B cell (primary cell): Measurements from ENCODE around the gene EGLN1. TPM values are rescaled to one million over a fixed set of nuclear protein-coding genes. Genes with fewer than 3 reads are reported as not detected.

Experiments
- ATAC-seq: fragments of 200-7000 bp; cut with Tn5 transposase; one replicate; pipeline ENCODE4 v1.10.0; 2021; ENCODE audit warnings: low read depth, mild to moderate bottlenecking, moderate number of reproducible peaks, moderate library complexity
- CTCF ChIA-PET: fragments of 350-600 bp; sonication (Branson Sonifier 250); formaldehyde crosslinking; loops from one replicate; lab custom pipeline; 2021; ENCODE audit warnings: antibody characterized with exemption, inconsistent platforms; lab: Charles Lee
- POLR2A ChIA-PET: fragments of 350-600 bp; sonication (Branson Sonifier 250); formaldehyde crosslinking; loops from one replicate; lab custom pipeline; 2021; ENCODE audit warnings: antibody characterized with exemption; lab: Charles Lee
- DNase-seq: peaks from one replicate; pipeline ENCODE4 v3.0.0; 2013
- H2AFZ ChIP-seq: 2 replicates; pipeline ENCODE4 v1.6.1; 2012; ENCODE audit warnings: mild to moderate bottlenecking, low read depth, low read length; ENCODE audit not compliant: insufficient read depth, poor library complexity, severe bottlenecking
- H3K27ac ChIP-seq, 2 donors: 1 replicate in 1 of 2; 2 replicates in 1 of 2; pipeline ENCODE4 v1.5.1; 2012 to 2013; ENCODE audit warnings: low read length in 2 of 2, mild to moderate bottlenecking in 2 of 2, moderate library complexity in 1 of 2
- H3K27me3 ChIP-seq, 4 experiments: fragments of 200-600 bp in 1 of 4; sonication (generic) in 1 of 4; replicated peaks in 1 of 4; 1 replicate in 2 of 4; 2 replicates in 2 of 4; pipeline versions ENCODE4 v1.6.1 to v1.7.0; 2013 to 2016; ENCODE audit warnings: low read length in 3 of 4, mild to moderate bottlenecking in 2 of 4, mixed read lengths in 1 of 4, moderate library complexity in 1 of 4; ENCODE audit not compliant: insufficient read depth in 4 of 4, control insufficient read depth in 3 of 4; ENCODE audit errors: control extremely low read depth in 1 of 4
- H3K36me3 ChIP-seq, 2 experiments: replicated peaks in 1 of 2; 1 replicate in 1 of 2; 2 replicates in 1 of 2; pipeline versions ENCODE4 v1.6.1 to v1.7.1; 2013; ENCODE audit warnings: low read length in 1 of 2; ENCODE audit not compliant: insufficient read depth in 2 of 2, control insufficient read depth in 1 of 2; ENCODE audit errors: control extremely low read depth in 1 of 2, extremely low read depth in 1 of 2
- H3K4me1 ChIP-seq, 2 donors: fragments of 200-600 bp in 1 of 2; sonication (generic) in 1 of 2; 1 replicate in 1 of 2; 2 replicates in 1 of 2; pipeline versions ENCODE4 v1.5.1 to v1.6.1; 2013 to 2017; ENCODE audit warnings: low read length in 2 of 2; ENCODE audit not compliant: control insufficient read depth in 2 of 2, insufficient read depth in 2 of 2
- H3K4me2 ChIP-seq: replicated peaks from 2 replicates; pipeline ENCODE3; 2012; ENCODE audit warnings: mild to moderate bottlenecking, low read depth, low read length; ENCODE audit not compliant: poor library complexity, severe bottlenecking
- H3K4me3 ChIP-seq, 5 experiments: fragments of 200-600 bp in 1 of 5; sonication (generic) in 1 of 5; 1 replicate in 3 of 5; 2 replicates in 2 of 5; pipeline versions ENCODE4 v1.5.1 to v1.7.0; 2011 to 2016; ENCODE audit warnings: low read length in 4 of 5, mild to moderate bottlenecking in 4 of 5, low read depth in 2 of 5, control low read depth in 1 of 5, moderate library complexity in 1 of 5; ENCODE audit not compliant: insufficient read depth in 1 of 5; ENCODE audit errors: control extremely low read depth in 1 of 5, extremely low read depth in 1 of 5
- H3K79me2 ChIP-seq: fragments of 200-600 bp; sonication (generic); one replicate; pipeline ENCODE4 v1.6.0; 2016; ENCODE audit warnings: low read length; ENCODE audit not compliant: control insufficient read depth, insufficient read depth
- H3K9ac ChIP-seq: fragments of 200-600 bp; sonication (generic); 2 replicates; pipeline ENCODE4 v1.6.1; 2017; ENCODE audit warnings: mild to moderate bottlenecking, low read length, moderate library complexity
- H3K9me3 ChIP-seq, 3 donors: one replicate each; pipeline versions ENCODE4 v1.6.1 to v1.7.1; 2013; ENCODE audit warnings: low read length in 2 of 3; ENCODE audit not compliant: control insufficient read depth in 2 of 3, insufficient read depth in 1 of 3; ENCODE audit errors: control extremely low read depth in 1 of 3
- H4K20me1 ChIP-seq: 2 replicates; pipeline ENCODE4 v1.6.0; 2012; ENCODE audit warnings: mild to moderate bottlenecking, low read length; ENCODE audit not compliant: insufficient read depth, control insufficient read depth, poor library complexity, severe bottlenecking
- H3K27ac Mint-ChIP-seq: one replicate; pipeline ENCODE4 v1.8.0; 2021; ENCODE audit warnings: mixed read lengths
- H3K27me3 Mint-ChIP-seq: one replicate; pipeline ENCODE4 v1.8.0; 2021; ENCODE audit warnings: mixed read lengths
- H3K4me1 Mint-ChIP-seq: one replicate; pipeline ENCODE4 v1.8.0; 2021; ENCODE audit warnings: mixed read lengths
- H3K4me3 Mint-ChIP-seq: one replicate; pipeline ENCODE4 v1.8.0; 2021; ENCODE audit warnings: mixed read lengths
- H3K9me3 Mint-ChIP-seq: one replicate; pipeline ENCODE4 v1.8.0; 2022; ENCODE audit warnings: mixed read lengths; ENCODE audit not compliant: insufficient read depth
- EZH2 ChIP-seq: IDR thresholded peaks from 2 replicates; pipeline ENCODE4 v1.6.1; 2012; ENCODE audit warnings: borderline replicate concordance, low read depth, mild to moderate bottlenecking, moderate library complexity, low read length; ENCODE audit not compliant: insufficient read depth, poor library complexity, severe bottlenecking
- WGBS: methylation state at CpG from one replicate; pipeline ENCODE4 v1.1.5; 2013; ENCODE audit warnings: missing lambda C conversion rate; ENCODE audit not compliant: insufficient coverage; 5-methylcytosine and 5-hydroxymethylcytosine counted together
- intact Hi-C: fragments of 100-400 bp; cut with micrococcal nuclease; formaldehyde crosslinking; loops from one replicate; pipeline ENCODE4 v1.10.0; 2022
- polyA plus RNA-seq: library from polyadenylated mRNA; depleted of rRNA; stranded (reverse); fragments of >200 nt; gene quantifications from 2 replicates; pipeline ENCODE4 v1.2.3, GENCODE V29; 2012
- total RNA-seq, 2 donors: library from RNA; stranded (reverse); fragments of 120-200 nt in 1 of 2; gene quantifications; 1 replicate in 1 of 2; 2 replicates in 1 of 2; pipeline versions ENCODE4 v1.2.3 to v1.2.4, GENCODE V29; 2013 to 2022
- TF ChIP-seq, protein P1 (sequence below): fragments of 200-600 bp; IDR thresholded peaks from one replicate; pipeline ENCODE4 v1.8.0; 2022; ENCODE audit warnings: antibody characterized with exemption, mild to moderate bottlenecking

Gene EGLN1
- total and polyA plus RNA-seq, 2 donors (not counting 1 experiment from before 2014, with no cell fraction given) = 7.5 to 18.5 TPM

GRCh38 chr1:231376875-231377549 is 45.1 kb downstream of the EGLN1 start:
- Histone ChIP-seq H3K9me3 (no peaks in the 10 kb centered on the region), H3K36me3 (peaks cover 0 to 1% of the 10 kb centered on the region in 2 experiments), H3K79me2 (peaks cover 37% of the 10 kb centered on the region), H3K4me1 (peaks cover 0 to 3% of the 10 kb centered on the region in 2 donors), H4K20me1 (peaks cover 38% of the 10 kb centered on the region), H3K4me3 (no peak overlapping the region), H3K27ac (no peak overlapping the region), H3K27me3 (no peaks in the 10 kb centered on the region), H2AFZ (no peak overlapping the region), H3K9ac (no peak overlapping the region), H3K4me2 (no peak overlapping the region)
- ChIA-PET CTCF (interaction anchor here (0.9 kb wide), 1 partner anchor 180 kb away, joined by 3 read pairs; no protein-coding TSS in a partner anchor), POLR2A (no interaction called here)
- intact Hi-C loops = no loop called here
- Mint-ChIP-seq H3K9me3 (no peaks in the 10 kb centered on the region), H3K27ac (no peak overlapping the region), H3K4me3 (no peak overlapping the region), H3K4me1 (peaks cover 29% of the 10 kb centered on the region), H3K27me3 (no peaks in the 10 kb centered on the region)
- TF ChIP-seq, protein P1, sequence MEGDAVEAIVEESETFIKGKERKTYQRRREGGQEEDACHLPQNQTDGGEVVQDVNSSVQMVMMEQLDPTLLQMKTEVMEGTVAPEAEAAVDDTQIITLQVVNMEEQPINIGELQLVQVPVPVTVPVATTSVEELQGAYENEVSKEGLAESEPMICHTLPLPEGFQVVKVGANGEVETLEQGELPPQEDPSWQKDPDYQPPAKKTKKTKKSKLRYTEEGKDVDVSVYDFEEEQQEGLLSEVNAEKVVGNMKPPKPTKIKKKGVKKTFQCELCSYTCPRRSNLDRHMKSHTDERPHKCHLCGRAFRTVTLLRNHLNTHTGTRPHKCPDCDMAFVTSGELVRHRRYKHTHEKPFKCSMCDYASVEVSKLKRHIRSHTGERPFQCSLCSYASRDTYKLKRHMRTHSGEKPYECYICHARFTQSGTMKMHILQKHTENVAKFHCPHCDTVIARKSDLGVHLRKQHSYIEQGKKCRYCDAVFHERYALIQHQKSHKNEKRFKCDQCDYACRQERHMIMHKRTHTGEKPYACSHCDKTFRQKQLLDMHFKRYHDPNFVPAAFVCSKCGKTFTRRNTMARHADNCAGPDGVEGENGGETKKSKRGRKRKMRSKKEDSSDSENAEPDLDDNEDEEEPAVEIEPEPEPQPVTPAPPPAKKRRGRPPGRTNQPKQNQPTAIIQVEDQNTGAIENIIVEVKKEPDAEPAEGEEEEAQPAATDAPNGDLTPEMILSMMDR = no peak
- no peak for TF ChIP-seq EZH2
- WGBS = 70% methylated on average over 5 of the region's 5 CpGs
- ATAC-seq (no peak), DNase-seq (no peak)

GRCh38 chr1:231376101-231376500 is 46.0 kb downstream of the EGLN1 start:
- H3K36me3 ChIP-seq = peaks cover 1 to 6% of the 10 kb centered on the region in 2 experiments
- DNase-seq (no peak), ATAC-seq (no peak)
- H3K79me2 ChIP-seq = peaks cover 29% of the 10 kb centered on the region
- no peak overlapping the region for H3K9ac ChIP-seq
- no peak overlapping the region for H3K4me2 ChIP-seq
- Mint-ChIP-seq H3K27ac (no peak overlapping the region), H3K9me3 (no peaks in the 10 kb centered on the region), H3K4me1 (peaks cover 25% of the 10 kb centered on the region), H3K4me3 (no peak overlapping the region), H3K27me3 (no peaks in the 10 kb centered on the region)
- ChIA-PET POLR2A (no interaction called here), CTCF (no interaction called here)
- no peak overlapping the region for H2AFZ ChIP-seq
- H3K4me3 ChIP-seq = no peak overlapping the region
- intact Hi-C loops = no loop called here
- TF ChIP-seq, protein P1 = no peak
- no peak for TF ChIP-seq EZH2
- WGBS = 100% methylated on average over 1 of the region's 4 CpGs
- H3K4me1 ChIP-seq = peaks cover 0 to 3% of the 10 kb centered on the region in 2 donors
- no peak overlapping the region for H3K27ac ChIP-seq
- H3K9me3 ChIP-seq = no peaks in the 10 kb centered on the region
- H3K27me3 ChIP-seq = no peaks in the 10 kb centered on the region
- peaks cover 32% of the 10 kb centered on the region for H4K20me1 ChIP-seq
